ENCODE results near the gene ABCA4.

GRCh38 chr1:94143809-94144176 lies 22.8 kb upstream of the ABCA4 start:
- TF ChIP-seq CTCF (IDR thresholded peaks at IDR 0.05; ENCODE audit: borderline replicate concordance, extremely low read depth, low read length, poor library complexity, severe bottlenecking) (no peak), EZH2 (IDR thresholded peaks at IDR 0.05; ENCODE audit: borderline replicate concordance, low read depth, low read length, severe bottlenecking) (no peak)

Measured in DND-41 (cell line).